Epithelial cell of esophagus (primary cell): ENCODE data around the gene C10orf105.

Experiments
- DNase-seq: peaks from one replicate; pipeline ENCODE4 v3.0.0; 2010; ENCODE audit warnings: low read depth
- H3K4me3 ChIP-seq: 2 replicates; pipeline ENCODE4 v1.5.1; 2011; ENCODE audit warnings: mild to moderate bottlenecking, low read length, control low read depth
- CTCF ChIP-seq: IDR thresholded peaks from 2 replicates; pipeline ENCODE4 v1.5.1; 2011; ENCODE audit warnings: low read depth, mild to moderate bottlenecking, low read length, control low read depth, inconsistent platforms; ENCODE audit not compliant: insufficient read depth; ENCODE audit errors: missing control alignments

The C10orf105 gene

DNA sequence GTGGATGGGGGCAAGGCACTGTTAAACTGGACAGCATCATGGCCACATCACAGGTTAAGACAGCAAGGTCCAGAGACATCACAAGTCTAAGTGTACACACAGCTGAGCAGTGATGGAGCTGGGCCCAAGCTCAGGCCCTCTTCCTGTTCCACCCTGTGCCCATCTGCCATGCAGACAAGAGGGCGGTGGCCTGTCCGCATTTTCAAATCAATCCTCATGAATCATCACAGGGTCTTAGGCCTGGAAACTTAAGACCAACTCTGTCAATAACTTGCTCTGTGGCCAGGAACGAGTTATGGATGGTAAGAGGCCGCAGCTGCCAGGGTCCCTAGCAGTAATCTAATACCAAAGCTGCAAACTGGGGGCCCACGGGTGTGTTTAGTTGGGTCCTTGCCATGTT lies 3.2 kb downstream of the C10orf105 start:
- no peak for DNase-seq
- H3K4me3 ChIP-seq, result no peak overlapping the region
- no peak for TF ChIP-seq CTCF

DNA sequence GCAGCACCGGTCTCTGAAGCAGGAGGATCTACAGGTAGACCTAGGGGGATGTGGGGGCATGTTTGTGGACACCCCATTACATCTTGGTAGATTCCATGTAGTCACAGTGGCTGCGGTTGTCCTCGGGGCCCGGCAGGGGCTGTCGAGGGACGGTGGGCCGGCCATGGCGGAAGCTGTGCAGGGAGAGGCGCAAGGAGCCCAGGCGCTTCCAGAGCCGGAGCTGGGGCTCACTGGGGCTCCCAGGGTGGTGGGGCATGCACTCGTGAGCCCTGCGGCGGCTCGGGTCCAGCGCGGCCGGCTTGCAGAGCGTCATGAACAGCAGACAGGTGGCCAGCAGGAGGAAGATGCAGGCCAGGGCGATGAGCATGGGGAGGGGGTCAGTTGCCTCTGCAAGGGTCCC lies 3.7 kb downstream of the C10orf105 start:
- TF ChIP-seq CTCF, result no peak
- H3K4me3 ChIP-seq, result no peak overlapping the region
- no peak for DNase-seq

DNA sequence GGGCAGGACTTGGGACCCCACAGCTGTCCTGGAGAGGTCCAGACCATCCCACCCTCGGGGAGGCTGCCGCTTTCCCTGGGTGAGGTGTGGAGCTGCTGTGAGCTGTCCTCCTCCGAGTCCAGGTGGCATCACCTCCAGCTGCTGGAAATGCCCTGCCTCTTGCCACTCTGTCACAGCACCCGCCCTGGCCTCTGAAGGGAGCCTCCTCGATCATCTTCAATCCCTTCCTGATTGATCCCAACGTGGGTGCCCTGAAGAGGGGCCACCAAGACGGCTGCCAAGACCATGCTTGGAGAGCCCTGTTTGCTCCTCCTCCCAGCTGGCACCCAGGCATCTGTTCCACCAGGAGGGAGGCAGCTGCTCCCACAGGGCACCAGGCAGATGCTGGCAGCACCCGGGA lies 4.6 kb downstream of the C10orf105 start:
- no peak for DNase-seq
- no peak for TF ChIP-seq CTCF
- H3K4me3 ChIP-seq, result no peak overlapping the region

GRCh38 chr10:71714592-71714991 lies 5.0 kb downstream of the C10orf105 start:
- no peak for TF ChIP-seq CTCF
- no peak overlapping the region for H3K4me3 ChIP-seq
- DNase-seq, result no peak

DNA sequence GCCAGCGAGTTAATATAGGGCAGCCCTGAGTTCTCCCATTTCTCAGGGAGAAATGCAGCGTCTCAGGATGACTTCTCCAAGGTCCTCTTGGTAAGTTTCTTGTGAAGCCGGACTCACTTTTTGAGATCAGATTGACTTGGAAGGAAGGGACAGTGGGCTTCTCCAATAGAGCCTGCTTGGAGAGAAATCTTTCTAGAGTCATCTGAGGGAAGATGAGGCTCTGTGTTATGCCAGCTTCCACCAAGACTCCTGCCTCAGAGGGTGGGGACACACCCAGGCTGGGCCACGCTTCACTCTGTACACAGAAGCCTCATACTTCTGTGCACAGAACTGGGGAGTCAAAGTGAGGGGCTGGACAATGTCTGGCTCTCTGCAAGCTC lies 5.6 kb downstream of the C10orf105 start:
- no peak overlapping the region for H3K4me3 ChIP-seq

DNA sequence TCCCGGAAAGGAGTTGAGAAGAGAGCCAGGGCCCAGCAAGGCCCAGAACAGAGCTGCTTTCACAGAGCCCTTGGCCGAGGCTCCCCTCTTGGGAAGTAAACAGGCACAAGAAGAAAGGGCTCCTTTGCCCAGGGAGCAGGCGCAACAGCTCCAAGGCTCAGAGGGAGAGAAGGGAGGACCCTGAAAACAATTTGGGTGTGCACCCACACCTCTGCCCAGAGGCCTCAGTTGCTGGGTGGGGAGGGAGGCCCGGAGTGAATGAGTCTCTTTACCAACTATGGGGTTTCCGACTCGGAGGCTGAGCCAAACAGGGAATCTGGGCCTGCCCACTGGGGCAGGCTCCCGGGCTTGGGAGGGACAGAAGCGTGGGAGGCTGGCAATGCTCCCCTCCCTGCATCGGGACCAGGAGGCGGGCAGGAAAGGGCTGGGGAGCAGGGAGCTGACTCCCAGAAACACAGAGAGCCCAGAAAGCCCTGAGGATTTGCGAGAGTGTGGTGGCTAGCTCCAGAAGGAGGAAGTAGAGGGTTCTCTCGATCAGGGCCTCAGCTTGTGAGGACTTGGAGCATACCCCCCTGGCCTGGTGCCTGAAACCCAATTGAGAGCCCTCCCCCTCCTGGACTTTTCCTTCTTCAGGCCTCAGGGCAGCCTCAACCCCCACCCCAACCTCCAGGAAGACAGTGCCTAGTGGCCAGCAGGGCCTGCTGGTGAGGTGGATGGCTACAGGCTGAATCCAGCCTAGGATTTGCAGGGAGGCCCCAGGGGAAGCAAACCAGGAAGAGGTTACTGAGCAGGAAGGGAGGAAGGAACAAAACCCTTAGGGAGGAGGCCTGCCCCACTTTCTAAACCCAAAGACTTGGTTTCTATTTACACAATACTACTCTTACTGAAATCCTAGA lies 6.2 kb downstream of the C10orf105 start:
- TF ChIP-seq CTCF, result no peak
- DNase-seq, result peak; percentile 88
- no peak overlapping the region for H3K4me3 ChIP-seq

More for the DNA sequence above, 5.6 kb downstream of the C10orf105 start:
- DNase-seq, result no peak
- TF ChIP-seq CTCF, result no peak

DNA sequence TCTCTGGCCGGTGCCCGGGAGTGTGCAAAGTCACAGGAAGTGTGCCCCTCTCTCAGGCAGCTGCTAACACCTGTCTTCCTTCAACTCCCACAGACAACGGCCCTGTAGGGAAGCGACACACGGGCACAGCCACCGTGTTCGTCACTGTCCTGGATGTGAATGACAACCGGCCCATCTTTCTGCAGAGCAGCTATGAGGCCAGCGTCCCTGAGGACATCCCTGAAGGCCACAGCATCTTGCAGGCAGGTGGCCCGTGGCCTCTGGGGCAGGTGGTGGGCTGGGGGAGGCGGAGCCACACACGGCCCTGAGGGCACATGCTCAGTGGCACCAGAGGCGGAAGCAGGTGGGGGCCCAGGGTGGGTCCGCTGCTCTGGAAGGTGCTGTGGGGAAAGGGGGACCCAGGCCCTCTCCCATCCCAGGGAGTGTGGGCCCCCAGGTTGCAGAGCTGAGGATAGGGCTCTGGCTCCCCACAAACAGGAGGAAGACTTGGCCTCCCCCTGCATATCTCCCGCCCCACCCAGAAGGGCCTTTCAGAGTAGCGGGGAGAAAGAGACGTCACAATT lies 6.9 kb downstream of the C10orf105 start:
- no peak overlapping the region for H3K4me3 ChIP-seq
- no peak for TF ChIP-seq CTCF
- no peak for DNase-seq
